ENCODE measurements around the gene BAG1.
A peak's percentile ranks its signal among the peaks of the same experiment; 100 is the strongest.

Gene BAG1

DNA sequence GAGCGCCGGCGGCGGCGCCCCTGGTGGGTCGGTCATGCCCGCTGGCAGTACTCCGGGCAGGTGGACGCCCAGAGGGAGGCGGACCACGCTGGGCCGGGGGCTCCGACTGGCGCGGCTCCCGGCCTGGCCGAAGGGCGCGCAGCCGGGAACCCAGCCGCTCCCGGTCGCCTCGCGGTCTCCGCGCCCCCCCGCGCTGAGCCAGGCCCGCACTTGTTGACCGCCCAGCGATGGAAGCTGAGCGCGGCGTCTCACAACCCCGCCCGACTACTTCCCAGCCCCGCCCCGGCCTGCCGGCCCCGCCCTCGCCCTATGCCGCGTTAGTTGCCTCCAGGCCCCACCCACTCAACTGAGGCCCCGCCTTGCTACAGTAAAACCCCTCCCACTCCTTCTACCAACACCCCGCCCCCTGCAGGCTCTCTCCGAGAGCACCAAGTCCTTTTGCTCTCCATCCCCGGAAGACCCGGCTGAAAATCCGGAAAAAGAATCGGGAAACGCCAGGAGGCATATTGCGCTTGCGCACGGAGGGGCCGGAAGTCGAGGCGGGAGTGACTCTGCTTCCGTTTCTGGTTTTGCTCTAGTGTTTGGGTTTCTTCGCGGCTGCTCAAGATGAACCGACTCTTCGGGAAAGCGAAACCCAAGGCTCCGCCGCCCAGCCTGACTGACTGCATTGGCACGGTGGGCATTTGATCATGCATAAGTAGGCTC, at the start of gene BAG1, which contains the start of gene CHMP5:
TSS of gene BAG1 (minus strand) at position 236 of the 705 bp plus-strand sequence.
TSS of gene CHMP5 (plus strand) at position 577 of the 705 bp plus-strand sequence. CDS start at position 607, 30 bp downstream.
- DNase-seq = peak; percentile 99

DNA sequence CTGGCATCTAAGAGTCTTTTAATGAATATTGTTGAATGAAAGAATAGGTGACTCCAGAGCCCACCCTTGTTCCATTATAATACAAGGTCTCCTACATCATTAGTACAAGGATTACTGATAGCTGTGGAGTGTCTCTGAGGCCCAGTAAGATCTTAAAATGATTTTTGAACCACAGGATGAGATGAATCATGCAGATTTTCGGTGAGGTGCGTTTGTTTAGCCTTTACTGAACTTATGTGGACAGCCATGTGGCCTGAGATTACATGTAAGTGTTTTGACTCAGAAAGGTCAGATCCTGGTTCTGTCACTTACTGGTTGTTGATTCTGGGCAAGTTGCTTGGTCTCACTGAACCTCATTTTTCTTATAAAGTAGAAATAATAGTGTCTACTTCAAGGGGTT, 47.4 kb upstream of the BAG1 start:
- DNase-seq = no peak

DNA sequence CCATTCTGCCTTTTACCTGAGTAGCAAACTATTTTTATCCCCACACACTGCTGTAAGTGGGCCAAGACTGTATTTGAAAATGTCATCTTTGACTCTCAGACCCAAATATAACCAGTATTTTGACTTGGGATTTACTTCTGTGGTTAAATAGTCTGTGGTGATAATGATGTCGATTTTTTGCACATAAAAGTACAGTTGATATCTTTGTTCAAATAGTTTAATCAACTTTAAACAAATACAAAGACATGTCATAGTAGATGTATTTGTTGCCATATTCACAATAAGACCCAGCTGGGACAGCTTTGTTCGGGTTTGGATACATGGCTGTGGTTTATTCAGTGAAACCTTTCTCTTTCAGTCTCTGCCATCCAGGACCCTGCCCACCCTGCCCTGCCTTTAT, 46.2 kb upstream of the BAG1 start:
- DNase-seq = no peak

DNA sequence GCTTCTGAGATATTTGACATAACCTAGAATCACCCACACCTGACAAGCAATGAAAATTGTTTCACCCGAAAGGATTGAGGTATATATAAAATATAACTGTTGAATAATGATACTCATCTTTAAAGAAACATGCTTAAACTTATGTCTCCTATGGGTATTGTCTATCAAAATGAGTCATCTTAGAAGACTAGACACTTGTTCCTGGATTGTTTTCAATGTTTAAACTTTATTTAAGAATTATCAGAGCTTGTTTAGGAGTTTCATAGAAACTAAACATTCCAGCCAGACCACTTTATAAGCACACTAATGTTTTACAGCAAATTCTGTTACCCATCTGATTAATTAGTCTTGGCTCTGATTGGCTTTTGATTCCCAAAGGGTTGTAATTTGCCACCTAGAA, 45.4 kb upstream of the BAG1 start:
- DNase-seq = no peak

DNA sequence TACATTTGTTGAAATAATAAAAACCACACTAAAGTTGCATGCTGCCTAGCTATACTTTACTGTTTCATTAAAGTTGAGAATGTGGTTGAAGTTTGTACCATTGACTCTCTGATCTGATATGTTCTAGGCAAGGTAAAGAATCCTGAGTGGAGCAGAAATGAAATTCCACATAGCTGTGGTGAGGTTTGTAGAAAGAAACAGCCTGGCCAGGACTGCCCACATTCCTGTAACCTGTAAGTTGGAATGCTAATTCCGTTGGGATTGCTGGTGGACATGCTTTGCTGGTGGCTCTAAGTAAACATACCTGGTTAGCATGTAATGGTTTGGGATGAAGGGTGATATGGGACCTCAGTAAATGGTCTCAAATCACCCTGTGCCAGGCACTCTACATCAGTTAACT, 42.6 kb upstream of the BAG1 start:
- DNase-seq = no peak

DNA sequence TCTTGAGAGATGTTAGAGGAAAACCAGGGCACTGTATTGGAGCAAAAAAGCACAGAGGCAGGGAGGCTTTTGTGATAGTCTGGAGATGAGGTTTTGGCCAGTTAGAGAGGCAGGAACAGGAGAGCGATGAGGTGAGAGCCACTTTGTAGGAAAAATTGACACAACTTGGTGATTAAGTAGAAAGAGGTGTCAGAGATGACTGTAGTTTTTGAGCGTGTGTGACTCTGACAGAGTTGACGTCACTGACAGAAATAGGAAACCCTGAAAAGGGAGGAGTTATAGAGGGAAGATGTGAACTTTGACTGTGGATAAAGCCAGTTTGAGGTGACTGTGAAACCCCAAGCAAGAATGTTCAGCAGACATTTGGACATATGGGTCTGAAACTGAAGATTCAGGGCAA, 41.5 kb upstream of the BAG1 start:
- DNase-seq = no peak

DNA sequence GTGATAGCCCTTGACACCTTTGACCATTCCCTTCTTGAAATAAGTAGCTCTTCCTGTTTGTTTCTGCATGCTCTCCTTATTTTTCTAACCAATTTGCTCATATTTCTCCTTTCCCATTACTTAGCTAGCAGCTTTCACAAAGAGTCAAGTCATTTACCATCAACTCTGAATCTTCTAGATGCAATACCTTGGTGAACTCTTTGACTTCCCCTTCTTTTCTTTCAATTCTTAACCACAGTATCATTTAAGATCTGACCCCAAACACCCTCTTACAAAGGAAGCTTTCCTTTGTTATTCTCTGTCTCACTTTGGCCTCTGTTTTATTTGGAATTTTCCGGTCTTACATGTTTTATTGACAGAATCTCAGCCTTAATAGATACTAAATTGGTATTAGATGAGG, 39.9 kb upstream of the BAG1 start:
- no peak for DNase-seq

DNA sequence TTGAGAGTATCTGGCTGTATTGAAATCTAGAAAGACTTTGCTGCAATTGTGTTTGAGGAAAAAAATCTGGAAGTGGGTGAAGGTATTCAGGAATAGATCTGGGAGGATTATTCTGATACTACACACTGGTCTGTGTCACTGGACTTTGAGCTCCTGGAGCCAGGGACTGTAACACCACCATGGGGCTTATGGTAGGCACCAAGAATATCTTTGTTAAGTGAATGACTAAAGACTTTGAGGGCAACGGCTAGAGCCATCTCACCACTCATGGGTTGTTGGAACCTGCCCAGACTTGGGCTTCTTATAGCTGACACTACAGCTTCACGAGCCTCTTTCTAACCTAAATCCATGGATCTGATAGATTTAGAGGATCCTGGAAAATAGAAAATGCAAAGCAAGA, 36.0 kb upstream of the BAG1 start:
- DNase-seq = no peak

DNA sequence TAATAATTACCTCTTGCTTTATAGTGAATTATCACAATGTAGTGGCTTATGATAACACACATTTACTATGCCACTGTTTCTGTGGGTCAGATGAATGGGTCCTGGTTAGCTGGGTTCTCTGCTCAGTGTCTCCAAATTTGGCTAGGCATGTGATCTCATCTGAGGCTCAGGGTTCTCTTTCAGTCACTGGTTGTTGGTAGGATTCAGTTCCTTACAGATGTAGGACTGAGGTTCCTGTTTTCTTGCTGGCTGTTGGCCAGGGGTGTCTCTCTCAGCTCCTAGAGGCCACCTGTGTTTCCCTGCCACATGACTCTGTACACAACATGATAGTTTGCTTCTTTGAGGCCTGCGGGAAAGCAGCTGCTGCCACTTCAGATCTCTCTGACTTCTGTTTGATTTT, 32.9 kb upstream of the BAG1 start:
- DNase-seq = no peak

DNA sequence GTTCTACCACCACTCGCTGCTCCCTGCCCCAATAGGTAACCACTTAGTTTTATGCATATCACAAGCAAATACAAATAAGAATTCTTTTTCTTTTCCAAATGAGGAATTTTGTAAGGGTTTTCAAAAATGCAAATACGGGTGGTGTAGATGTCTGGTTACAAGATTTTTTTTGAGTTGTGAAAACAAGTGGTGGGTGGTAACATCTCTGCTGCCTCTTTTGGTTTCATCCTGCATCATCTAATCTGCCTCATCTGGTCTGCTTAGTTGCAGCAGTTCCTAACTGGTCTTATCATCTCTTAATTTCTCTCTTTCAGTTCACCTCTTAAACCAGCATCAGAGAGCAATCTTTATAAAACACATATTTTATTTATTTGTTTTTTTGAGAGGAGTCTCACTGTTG, 31.1 kb upstream of the BAG1 start:
- no peak for DNase-seq

DNA sequence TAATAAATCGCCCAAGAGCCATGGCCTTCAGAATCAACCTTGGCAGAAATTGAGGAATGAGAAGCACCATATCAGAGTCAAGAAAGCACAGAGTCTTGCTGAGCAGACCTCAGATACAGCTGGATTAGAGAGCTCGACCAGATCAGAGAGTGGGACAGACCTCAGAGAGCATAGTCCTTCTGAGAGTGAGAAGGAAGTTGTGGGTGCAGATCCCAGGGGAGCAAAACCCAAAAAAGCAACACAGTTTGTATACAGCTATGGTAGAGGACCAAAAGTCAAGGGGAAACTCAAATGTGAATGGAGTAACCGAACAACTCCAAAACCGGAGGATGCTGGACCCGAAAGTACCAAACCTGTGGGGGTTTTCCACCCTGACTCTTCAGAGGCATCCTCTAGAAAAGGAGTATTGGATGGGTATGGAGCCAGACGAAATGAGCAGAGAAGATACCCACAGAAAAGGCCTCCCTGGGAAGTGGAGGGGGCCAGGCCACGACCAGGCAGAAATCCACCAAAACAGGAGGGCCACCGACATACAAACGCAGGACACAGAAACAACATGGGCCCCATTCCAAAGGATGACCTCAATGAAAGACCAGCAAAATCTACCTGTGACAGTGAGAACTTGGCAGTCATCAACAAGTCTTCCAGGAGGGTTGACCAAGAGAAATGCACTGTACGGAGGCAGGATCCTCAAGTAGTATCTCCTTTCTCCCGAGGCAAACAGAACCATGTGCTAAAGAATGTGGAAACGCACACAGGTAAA, 30.3 kb upstream of the BAG1 start:
- DNase-seq = no peak

DNA sequence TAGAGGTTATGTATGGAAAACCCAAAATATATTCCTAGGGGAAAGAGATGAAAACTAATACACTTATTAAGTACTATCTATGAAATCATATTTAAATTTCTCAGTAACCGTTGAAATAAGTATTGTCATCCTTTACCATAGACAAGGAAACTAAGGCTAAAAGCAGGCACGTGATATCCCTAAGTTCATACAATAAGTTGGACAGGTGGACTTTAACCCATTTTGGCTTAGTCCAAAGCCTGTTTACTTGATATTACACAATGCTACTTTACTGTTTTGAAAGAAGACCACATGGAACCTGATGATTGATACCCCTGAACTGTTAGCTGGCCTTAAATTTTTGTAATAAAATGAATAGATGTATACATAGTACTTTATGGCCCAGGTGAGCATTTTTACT, 29.3 kb upstream of the BAG1 start:
- DNase-seq = no peak

DNA sequence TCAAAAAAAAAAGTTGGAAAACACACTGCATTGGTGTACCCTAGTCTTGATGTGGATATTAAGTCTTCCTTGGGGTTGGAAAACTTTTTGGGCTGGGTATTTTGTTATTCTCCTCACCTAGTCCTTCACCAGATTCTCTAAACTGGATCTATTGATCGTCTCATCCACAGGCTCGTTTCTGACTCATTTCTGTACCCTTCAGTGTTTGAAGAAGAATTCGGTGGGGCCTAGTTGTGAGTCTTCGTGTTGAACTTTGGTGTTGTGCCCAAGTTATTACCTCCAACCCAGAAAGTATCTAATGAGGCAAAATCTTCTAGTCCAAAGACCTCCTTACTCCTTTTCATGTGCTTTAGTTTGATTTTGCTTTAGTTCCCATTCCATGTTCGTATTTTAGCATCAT, 27.4 kb upstream of the BAG1 start:
- no peak for DNase-seq

DNA sequence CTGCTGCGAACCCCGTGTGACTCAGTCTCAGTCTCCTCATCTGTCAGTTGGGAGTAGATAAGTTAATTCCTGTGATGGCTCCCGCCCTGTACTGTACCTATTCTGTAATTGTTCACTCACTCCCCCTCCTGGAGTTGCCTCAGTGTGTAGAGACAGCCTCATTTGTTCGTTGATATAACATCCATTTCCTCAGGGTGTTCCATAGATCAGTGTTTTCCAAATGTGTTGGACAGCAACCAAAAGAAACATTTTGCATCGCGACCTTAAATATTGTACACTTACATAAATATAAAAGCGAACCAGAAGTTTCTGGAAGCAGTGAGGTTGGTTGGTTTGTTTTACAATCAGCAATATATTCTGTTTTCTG, 26.5 kb upstream of the BAG1 start:
- DNase-seq = no peak

DNA sequence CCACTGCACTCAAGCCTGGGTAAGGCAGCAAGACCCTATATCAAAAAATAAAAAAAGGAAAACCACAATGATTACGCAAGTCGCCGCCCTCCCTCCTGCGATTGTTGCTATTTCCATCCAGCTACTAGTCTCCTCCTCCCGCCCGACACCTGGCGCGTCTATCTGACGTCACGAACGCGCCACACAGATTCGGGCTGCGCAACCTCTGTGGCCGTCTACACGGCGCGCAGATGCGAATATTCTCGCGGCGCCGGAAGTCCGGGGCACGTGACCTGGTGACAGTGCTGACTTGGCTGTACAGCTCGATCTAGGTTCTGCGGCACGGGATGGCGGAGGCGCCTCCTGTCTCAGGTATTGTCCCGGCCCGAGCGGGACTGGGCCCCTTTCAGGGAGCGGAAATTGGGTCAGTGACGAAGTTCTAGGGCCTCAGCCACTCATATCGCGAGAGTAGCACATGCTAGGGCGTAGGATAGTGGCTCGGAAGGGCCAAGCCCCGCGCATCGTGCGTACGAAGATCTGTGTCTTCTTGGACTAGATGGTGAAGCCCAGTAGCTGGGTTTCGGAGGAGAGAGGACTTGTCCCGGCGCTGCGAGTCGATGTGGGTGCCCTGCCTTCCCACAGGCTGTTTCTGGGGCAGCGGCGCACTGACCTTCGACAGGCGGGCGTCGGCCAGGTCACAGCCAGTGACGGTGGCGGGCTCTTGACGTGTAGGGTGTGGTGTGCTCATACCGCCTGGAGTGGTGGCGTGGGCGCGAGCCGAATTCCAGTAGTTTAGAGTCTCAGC, 25.9 kb upstream of the BAG1 start, which contains the start of gene NFX1:
TSS of gene NFX1 (plus strand) at position 270 of the 784 bp plus-strand sequence. CDS start at position 327, 57 bp downstream.
- DNase-seq = peak; percentile 94

DNA sequence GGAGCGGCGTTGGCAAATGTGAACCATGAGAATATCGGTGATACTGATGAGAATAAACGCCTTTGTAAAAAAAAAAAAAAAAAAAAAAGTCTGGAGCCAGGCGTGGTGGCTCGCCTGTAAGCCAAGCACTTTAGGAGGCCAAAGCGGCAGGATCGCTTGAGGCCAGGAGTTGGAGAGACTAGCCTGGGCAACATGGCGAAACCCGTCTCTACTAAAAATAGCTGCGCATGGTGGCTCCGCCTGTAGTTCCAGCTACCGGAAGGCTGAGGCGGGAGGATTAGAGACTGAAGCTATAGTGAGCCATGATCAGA, 25.4 kb upstream of the BAG1 start:
- no peak for DNase-seq

DNA sequence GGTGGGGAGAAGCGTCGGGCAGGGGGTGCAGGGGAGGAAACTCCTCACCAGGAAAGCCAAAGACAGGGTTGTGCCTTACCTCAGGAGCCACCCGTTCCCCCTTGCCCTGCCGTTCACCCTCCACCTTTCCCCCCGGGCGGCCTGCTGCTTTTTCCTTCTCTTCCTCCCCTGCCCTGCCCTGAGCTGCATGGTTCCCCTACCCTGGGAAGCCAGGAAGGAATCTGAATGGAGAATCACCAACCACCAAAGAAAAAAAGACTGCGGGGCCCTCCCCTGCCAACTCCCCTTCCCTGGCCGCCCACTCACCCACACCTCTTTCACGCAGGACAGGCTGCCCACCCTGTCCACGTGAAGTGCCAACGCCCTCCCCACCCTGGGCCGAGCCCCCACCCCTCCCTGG, 25.0 kb upstream of the BAG1 start:
- no peak for DNase-seq

DNA sequence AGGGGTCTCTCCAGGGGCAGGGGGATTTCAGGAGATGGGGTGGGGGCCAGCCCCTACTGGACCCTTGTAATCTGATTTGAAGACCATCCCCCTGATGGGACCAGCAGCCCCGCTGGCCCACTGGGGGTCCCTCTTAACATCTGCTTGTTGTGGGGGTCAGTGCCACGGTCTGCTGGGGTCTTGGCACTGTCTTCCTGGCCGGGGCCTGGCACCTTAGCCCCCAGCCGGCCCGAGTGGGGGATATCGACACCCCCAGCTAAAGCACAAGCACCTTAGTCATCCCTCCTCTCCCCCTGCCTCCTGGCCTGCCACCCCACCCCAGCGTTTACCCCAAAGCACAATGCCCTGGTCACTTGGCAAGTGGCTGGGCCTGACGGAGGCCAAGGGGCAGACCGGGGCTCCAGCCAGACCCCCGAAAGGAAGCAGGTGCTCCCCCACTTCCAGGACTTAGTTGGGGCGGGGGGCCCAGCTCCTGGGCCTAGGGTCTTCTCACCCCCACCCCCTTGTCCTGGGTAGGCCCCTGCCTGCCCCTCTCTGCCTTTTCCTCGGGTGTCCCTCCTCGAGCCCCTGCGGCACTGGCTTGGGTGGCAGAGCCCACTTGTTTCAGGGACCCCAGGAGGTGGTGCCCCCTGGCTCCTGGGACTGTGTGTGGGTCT, 24.4 kb upstream of the BAG1 start:
- no peak for DNase-seq

DNA sequence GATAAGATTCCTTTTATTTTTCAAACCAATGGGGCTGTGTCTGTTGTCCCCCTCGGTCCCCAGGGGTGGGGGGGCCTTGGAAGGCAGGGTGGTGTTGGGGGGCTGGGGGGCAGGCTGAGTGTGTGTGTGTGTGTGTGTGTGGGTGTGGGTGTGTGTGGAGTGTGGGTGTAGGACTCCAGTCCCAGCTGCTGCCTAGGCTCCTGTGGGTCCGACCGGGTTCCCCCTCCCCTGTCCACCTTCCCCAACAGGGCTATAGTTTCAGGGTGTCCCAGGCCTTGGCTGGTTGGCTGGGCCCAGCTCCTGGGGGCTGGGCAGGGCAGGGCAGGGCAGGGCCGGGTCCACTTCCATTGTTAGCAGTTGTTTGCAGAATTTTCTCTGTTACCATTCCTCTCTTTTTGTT, 23.7 kb upstream of the BAG1 start:
- DNase-seq = no peak

DNA sequence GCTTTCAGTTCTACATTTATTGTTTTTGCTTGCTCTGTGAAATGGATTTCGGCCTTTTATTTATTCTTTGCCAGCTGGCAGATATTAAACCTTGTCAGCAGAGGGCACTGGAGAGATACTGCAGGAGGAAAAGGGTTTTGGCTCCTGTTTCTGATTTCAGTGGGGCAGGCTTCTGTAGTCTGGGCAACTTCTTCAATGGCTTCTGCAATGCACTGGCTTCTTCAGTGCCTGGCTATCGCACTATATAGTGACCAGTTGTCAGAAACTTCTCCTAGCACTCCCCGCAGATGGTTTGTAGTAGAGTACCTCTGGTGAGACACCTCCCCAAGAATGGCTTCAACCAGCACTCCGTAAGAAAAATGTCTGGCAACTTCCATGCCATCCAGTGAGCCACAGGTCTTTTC, 22.6 kb upstream of the BAG1 start:
- peak; percentile 58 for DNase-seq

DNA sequence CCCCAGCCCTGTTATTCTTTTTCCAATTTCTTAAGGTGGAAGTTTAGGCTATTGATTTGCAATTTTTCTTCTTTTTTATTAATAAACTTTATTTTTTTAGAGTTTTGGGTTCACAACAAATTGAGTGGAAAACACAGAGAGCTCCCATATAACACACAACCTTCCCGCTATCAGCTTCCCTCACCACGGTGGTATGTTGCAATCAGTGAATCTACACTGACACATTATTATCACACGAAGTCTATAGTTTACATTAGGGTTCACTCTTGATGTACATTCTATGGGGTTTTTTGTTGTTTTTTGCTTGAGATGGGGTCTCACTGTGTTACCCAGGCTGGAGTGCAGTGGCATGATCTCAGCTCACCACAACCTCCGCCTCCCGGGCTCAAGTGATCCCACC, 21.0 kb upstream of the BAG1 start:
- DNase-seq = no peak

DNA sequence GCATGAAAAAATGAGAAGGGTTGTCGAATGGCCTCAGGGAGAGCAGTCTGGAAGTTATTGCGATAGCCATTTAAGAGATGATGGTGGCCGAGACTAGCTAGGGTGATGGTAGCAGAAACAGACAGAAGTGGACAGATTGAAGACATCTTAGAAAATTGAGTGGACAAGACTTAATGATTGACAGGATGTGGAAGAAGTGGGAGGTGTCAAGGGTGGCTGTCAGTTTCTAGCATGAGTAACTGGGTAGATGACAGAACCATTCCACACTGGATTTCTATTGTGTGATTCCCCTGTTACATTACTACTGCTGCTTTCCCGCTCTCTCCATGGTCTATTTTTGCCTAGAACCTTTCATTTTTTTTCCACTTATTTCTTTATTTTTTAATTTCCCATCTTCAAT, 13.0 kb upstream of the BAG1 start:
- no peak for DNase-seq

DNA sequence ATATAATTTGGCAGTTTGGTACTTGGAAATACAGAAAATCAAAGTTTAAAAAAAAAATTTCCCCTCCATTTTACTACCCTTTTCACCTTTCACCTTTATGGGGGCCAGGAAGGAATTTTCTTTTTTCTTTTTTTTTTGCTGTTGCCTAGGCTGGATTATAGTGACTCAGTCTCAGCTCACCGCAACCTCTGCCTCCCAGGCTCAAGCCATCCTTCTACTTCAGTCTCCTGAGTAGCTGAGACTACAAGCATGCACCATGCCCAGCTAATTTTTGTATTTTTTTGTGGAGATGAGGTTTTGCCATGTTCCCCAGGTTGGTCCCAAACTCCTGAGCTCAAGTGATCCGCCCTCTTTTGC, 9.4 kb upstream of the BAG1 start:
- no peak for DNase-seq

Measured in NCI-H1436 (cell line).